ENCODE data around the gene COL2A1.

DNA sequence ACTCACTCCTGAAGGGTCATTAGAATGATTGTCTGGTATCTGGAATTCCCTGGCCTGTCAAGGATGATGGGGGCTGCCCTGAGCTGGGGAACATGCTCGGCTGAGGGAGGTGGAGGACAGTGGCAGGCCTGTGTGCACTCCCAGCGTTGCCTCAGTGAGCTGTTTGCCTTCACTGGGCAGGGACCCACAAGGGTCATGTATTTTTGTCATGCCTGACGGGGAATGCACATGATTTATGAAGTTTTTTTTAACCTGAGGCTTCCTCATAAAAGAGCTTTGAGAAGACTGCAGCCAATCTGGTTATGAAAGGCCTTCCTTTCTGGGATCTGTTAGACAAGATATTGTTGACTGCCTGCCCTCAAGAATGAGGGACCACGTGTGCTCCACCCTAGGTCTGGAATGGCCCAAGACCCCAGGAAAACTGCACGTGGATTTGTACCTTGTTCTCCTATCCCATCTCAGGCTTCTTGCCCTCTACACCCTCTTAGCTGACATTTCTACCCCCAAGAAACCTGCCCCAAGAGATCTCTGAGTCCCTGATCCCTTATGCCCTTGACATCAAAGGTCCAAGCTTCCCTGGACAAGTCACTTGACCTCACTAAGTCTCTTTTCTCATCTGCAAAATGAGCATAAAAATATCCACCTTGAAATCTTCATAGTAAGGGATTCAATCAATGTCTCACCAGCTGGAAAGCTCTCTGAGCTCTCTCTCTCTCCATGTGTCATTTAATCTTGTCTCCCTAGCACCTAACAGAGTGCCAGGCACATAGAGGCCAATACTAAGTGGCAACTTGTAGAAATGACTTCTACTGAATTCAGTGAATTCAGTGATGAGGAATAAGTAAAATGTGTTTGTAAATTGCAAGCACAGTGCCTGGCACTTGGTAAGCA, 24.5 kb upstream of the COL2A1 start:
- TF ChIP-seq, protein P1, sequence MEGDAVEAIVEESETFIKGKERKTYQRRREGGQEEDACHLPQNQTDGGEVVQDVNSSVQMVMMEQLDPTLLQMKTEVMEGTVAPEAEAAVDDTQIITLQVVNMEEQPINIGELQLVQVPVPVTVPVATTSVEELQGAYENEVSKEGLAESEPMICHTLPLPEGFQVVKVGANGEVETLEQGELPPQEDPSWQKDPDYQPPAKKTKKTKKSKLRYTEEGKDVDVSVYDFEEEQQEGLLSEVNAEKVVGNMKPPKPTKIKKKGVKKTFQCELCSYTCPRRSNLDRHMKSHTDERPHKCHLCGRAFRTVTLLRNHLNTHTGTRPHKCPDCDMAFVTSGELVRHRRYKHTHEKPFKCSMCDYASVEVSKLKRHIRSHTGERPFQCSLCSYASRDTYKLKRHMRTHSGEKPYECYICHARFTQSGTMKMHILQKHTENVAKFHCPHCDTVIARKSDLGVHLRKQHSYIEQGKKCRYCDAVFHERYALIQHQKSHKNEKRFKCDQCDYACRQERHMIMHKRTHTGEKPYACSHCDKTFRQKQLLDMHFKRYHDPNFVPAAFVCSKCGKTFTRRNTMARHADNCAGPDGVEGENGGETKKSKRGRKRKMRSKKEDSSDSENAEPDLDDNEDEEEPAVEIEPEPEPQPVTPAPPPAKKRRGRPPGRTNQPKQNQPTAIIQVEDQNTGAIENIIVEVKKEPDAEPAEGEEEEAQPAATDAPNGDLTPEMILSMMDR (IDR thresholded peaks at IDR 0.05): no peak
- TF ChIP-seq POLR2A (IDR thresholded peaks at IDR 0.05): no peak
